Calu3 (cell line): ENCODE measurements around the gene ROCK2. TPM values are rescaled to one million over a fixed set of nuclear protein-coding genes. Genes with fewer than 3 reads are reported as not detected.
"Not testable (repeated sequence)": the region's sequence is repeated elsewhere in the genome, so short reads cannot be mapped to it uniquely, and the experiment has no call there.

ENCODE experiments used
- BruUV-seq: library from RNA; stranded (reverse); fragments of 400-500 nt; replicated peaks from 2 replicates; lab custom pipeline; 2021; lab: Mats Ljungman, UMichigan
- CTCF ChIA-PET: fragments of 300-600 bp; sonication (Branson Sonifier 250); formaldehyde crosslinking; loops from one replicate; lab custom pipeline; 2022; ENCODE audit warnings: antibody characterized with exemption; lab: Charles Lee
- DNase-seq: peaks from one replicate; pipeline ENCODE4 v3.0.0; 2022
- H3K27ac Mint-ChIP-seq: one replicate; pipeline ENCODE4 v1.8.0; 2022; ENCODE audit warnings: mixed read lengths; ENCODE audit not compliant: unreplicated experiment
- H3K27me3 Mint-ChIP-seq: one replicate; pipeline ENCODE4 v1.8.0; 2022; ENCODE audit warnings: mixed read lengths; ENCODE audit not compliant: unreplicated experiment
- H3K36me3 Mint-ChIP-seq: one replicate; pipeline ENCODE4 v1.8.0; 2022; ENCODE audit warnings: mild to moderate bottlenecking, moderate library complexity, mixed read lengths; ENCODE audit not compliant: insufficient read depth, unreplicated experiment
- H3K4me1 Mint-ChIP-seq: one replicate; pipeline ENCODE4 v1.8.0; 2022; ENCODE audit warnings: mild to moderate bottlenecking, low read depth, mixed read lengths; ENCODE audit not compliant: unreplicated experiment
- H3K4me3 Mint-ChIP-seq: one replicate; pipeline ENCODE4 v1.8.0; 2022; ENCODE audit warnings: mild to moderate bottlenecking, low read depth, moderate library complexity, mixed read lengths; ENCODE audit not compliant: unreplicated experiment
- H3K9me3 Mint-ChIP-seq: one replicate; pipeline ENCODE4 v1.8.0; 2022; ENCODE audit warnings: low read depth, mixed read lengths; ENCODE audit not compliant: unreplicated experiment
- intact Hi-C: fragments of 100-400 bp; cut with micrococcal nuclease; formaldehyde crosslinking; loops from one replicate; pipeline ENCODE4 v1.10.0; 2022; ENCODE audit not compliant: unreplicated experiment
- total RNA-seq: library from RNA; stranded (reverse); gene quantifications from 2 replicates; pipeline ENCODE4 v1.2.3, GENCODE V29; 2022
- TF ChIP-seq, protein P1 (sequence below): fragments of 200-600 bp; IDR thresholded peaks from one replicate; pipeline ENCODE4 v1.8.0; 2022; ENCODE audit warnings: antibody characterized with exemption; ENCODE audit not compliant: unreplicated experiment

Gene ROCK2
- total RNA-seq, 1 experiment from 2014 or later = 35.3 TPM

DNA sequence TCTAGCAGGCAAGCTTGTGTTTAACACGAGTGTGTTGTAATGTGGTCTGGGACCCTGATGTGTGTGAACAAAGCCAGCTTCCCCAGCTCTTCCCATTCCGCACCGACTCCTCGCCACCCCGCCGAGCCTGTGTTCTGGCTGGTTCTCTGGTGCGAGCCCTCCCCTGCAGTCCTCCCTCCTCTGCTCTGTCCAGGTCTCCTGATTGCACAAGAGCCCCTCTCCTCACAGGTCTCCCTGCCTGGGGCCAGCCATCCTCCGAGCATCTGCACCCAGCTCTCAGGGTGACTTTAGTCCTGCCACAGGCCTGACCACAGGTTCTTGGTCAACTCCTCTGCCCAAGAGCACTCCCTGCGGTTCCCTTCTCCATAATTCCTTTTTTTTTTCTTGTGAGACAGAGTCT is 175.9 kb downstream of the ROCK2 start:
- no TSS peak for BruUV-seq
- Mint-ChIP-seq H3K4me3 (no peak overlapping the region), H3K27ac (no peak overlapping the region), H3K4me1 (no peaks in the 10 kb centered on the region), H3K9me3 (no peaks in the 10 kb centered on the region), H3K27me3 (no peaks in the 10 kb centered on the region), H3K36me3 (peaks cover 4% of the 10 kb centered on the region)
- TF ChIP-seq, protein P1, sequence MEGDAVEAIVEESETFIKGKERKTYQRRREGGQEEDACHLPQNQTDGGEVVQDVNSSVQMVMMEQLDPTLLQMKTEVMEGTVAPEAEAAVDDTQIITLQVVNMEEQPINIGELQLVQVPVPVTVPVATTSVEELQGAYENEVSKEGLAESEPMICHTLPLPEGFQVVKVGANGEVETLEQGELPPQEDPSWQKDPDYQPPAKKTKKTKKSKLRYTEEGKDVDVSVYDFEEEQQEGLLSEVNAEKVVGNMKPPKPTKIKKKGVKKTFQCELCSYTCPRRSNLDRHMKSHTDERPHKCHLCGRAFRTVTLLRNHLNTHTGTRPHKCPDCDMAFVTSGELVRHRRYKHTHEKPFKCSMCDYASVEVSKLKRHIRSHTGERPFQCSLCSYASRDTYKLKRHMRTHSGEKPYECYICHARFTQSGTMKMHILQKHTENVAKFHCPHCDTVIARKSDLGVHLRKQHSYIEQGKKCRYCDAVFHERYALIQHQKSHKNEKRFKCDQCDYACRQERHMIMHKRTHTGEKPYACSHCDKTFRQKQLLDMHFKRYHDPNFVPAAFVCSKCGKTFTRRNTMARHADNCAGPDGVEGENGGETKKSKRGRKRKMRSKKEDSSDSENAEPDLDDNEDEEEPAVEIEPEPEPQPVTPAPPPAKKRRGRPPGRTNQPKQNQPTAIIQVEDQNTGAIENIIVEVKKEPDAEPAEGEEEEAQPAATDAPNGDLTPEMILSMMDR = no peak
- CTCF ChIA-PET = interaction anchor here (0.7 kb wide), 1 partner anchor 44 kb away, joined by 3 read pairs; no protein-coding TSS in a partner anchor
- intact Hi-C loops = no loop called here
- DNase-seq = no peak

DNA sequence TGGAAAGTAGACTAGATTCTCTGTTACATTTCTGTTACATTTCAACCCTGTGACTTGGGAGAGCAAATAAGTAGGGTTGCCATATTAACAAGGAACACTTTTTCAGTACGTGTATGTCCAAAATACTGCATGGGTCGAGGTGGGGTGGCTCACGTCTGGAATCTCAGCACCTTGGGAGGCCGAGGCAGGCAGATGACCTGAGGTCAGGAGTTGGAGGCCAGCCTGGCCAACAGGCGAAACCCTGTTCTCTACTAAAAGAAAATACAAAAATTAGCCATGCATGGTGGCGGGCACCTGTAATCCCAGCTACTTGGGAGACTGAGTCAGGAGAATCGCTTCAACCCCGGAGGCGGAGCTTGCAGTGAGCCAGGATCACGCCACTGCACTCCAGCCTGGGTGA is 178.0 kb downstream of the ROCK2 start:
- H3K27me3 Mint-ChIP-seq = no peaks in the 10 kb centered on the region
- TF ChIP-seq, protein P1 = no peak
- H3K4me3 Mint-ChIP-seq = no peak overlapping the region
- no peak for DNase-seq
- H3K36me3 Mint-ChIP-seq = peaks cover 4% of the 10 kb centered on the region
- intact Hi-C loops = no loop called here
- CTCF ChIA-PET = interaction anchor here (0.6 kb wide), 1 partner anchor 15 kb away, joined by 4 read pairs; no protein-coding TSS in a partner anchor
- BruUV-seq = no TSS peak
- no peaks in the 10 kb centered on the region for H3K9me3 Mint-ChIP-seq
- H3K4me1 Mint-ChIP-seq = no peaks in the 10 kb centered on the region
- no peak overlapping the region for H3K27ac Mint-ChIP-seq

DNA sequence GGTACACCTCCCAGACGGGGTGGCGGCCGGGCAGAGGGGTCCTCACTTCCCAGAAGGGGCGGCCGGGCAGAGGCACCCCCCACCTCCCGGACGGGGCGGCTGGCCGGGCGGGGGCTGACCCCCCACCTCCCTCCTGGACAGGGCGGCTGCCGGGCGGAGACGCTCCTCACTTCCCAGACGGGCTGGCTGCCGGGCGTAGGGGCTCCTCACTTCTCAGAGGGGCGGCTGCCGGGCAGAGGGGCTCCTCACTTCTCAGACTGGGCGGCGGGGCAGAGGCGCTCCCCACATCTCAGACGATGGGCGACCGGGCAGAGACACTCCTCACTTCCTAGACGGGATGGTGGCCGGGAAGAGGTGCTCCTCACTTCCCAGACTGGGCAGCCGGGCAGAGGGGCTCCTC is 179.4 kb downstream of the ROCK2 start:
- H3K4me3 Mint-ChIP-seq, H3K27ac Mint-ChIP-seq, intact Hi-C loops, CTCF ChIA-PET, DNase-seq, BruUV-seq, H3K4me1 Mint-ChIP-seq, H3K27me3 Mint-ChIP-seq, H3K36me3 Mint-ChIP-seq, H3K9me3 Mint-ChIP-seq: not testable (repeated sequence)

DNA sequence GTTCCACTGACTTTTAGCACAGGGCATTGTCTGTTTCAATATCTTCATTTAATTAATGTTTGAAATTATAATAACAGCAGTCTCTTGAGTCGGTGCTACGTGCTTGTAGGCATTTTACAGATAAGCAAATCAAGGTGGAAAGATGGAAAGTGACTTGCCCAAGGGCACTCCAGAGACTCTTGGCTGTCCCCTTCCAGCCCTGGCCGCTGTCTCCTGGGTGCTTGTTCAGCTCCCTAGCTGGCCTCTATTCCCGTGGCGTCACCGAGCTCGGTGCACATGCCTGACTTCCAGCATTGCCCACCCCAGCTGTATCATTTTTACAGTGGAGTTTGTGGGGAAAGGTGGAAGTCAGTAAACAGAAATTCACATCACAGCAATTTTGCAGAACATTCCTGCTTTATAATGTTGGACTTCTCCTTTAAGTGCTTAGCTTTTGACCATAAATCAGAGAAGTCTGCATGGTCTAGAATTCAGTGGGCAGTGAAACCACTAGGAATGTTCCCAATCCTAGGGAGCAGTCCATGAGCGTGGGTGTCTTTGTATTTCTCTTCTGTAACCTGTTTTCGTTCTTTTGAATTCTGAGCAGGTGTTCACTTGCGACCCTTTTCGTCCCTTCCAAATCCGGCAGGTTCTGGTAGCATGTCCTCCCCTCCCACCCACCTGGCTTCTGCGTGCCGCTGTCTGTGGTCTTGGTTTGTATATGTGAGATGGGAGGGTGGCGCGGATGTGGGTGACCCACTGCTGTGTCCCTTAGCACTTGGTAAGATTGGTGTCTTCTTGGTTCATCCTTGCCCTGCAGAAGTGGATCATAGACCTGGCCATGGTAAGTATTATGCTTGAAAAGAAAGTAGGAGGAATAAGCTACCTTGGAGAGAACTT is 180.8 kb downstream of the ROCK2 start:
- intact Hi-C loops = no loop called here
- Mint-ChIP-seq H3K27me3 (no peaks in the 10 kb centered on the region), H3K4me1 (no peaks in the 10 kb centered on the region), H3K27ac (no peak overlapping the region), H3K9me3 (no peaks in the 10 kb centered on the region), H3K4me3 (no peak overlapping the region), H3K36me3 (peaks cover 3% of the 10 kb centered on the region)
- CTCF ChIA-PET = no interaction called here
- TF ChIP-seq, protein P1 = no peak
- no TSS peak for BruUV-seq
- no peak for DNase-seq

DNA sequence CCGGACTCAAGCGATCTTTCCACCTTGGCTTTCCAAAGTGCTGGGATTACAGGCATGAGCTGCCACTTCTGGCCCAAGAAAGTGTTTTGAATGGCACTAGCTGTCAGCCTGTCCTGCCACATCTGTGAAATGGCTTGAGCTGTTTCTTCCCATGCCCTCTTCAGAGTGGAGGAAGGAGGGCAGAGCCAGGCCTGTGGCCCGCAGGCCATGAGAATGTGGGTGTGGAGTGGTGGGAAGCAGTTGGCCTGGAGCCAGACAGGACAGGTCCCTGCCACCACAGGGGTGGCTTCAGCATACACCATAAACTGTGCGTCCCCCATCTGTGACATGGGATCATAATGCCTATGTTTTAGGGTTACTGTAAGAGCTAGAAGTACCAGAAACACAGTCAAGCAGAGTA is 182.7 kb downstream of the ROCK2 start:
- no peaks in the 10 kb centered on the region for H3K27me3 Mint-ChIP-seq
- BruUV-seq = no TSS peak

More for the DNA sequence above, 182.7 kb downstream of the ROCK2 start:
- H3K27ac Mint-ChIP-seq = no peak overlapping the region
- no peak for DNase-seq
- H3K9me3 Mint-ChIP-seq = no peaks in the 10 kb centered on the region
- intact Hi-C loops = no loop called here
- no peak overlapping the region for H3K4me3 Mint-ChIP-seq
- CTCF ChIA-PET = interaction anchor here (0.6 kb wide), 1 partner anchor 158 kb away, joined by 3 read pairs; no protein-coding TSS in a partner anchor
- no peaks in the 10 kb centered on the region for H3K36me3 Mint-ChIP-seq
- no peaks in the 10 kb centered on the region for H3K4me1 Mint-ChIP-seq
- TF ChIP-seq, protein P1 = no peak
